AG04450 (cell line): ENCODE results near the gene ARL2BP. TPM values are rescaled to one million over a fixed set of nuclear protein-coding genes. Genes with fewer than 3 reads are reported as not detected.

ENCODE experiments used
- CTCF ChIA-PET: fragments of 300-600, 350-600 bp; formaldehyde crosslinking; extraction: SDS; loops from one replicate; lab custom pipeline; 2022; ENCODE audit warnings: antibody characterized with exemption, inconsistent platforms; lab: Charles Lee
- POLR2A ChIA-PET: fragments of 350-600 bp; formaldehyde crosslinking; extraction: SDS; loops from one replicate; lab custom pipeline; 2021; ENCODE audit warnings: antibody characterized with exemption, inconsistent platforms; lab: Yijun Ruan, JAX
- DNase-seq: peaks from one replicate; pipeline ENCODE4 v3.0.0-alpha.2; 2011; ENCODE audit warnings: low read depth, low spot score
- H3K27ac ChIP-seq: one replicate; pipeline ENCODE4 v1.5.1; 2012; ENCODE audit warnings: low read depth, low read length, control low read depth
- H3K27me3 ChIP-seq: one replicate; pipeline ENCODE4 v1.6.0; 2012; ENCODE audit warnings: low read length; ENCODE audit not compliant: control insufficient read depth, insufficient read depth
- H3K4me3 ChIP-seq: 2 replicates; pipeline ENCODE4 v1.5.1; 2011; ENCODE audit warnings: mild to moderate bottlenecking, low read depth, low read length, control low read depth
- H3K9me3 ChIP-seq: 2 replicates; pipeline ENCODE4 v1.5.1; 2012; ENCODE audit warnings: low read length; ENCODE audit not compliant: control insufficient read depth, insufficient read depth
- polyA plus RNA-seq: library from polyadenylated mRNA; depleted of rRNA; stranded (reverse); fragments of >200 nt; gene quantifications from 2 replicates; pipeline ENCODE4 v1.2.3, GENCODE V29; 2011
- TF ChIP-seq, protein P1 (sequence below): IDR thresholded peaks from 2 replicates; pipeline ENCODE4 v1.5.1; 2011; ENCODE audit warnings: low read depth, low read length, control low read depth, inconsistent platforms

The ARL2BP gene
- polyA plus RNA-seq, 1 experiment: 107 TPM

DNA sequence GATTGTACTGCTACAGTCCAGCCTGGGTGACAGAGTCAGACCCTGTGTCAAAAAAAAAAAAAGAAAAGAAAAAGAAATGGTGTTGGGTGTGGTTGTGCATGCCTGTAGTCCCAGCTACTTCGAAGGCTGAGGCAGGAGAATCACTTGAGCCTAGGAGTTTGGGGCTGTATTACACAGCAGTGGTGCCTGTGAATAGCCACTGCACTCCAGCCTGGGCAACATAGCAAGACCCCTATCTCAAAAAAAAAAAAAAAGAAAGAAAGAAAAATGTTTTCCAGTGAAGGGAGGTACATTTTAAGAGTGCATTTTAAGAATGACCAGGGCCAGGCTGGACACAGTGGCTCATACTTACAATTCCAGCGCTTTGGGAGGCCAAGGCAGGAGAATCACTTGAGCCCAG is 6.3 kb downstream of the ARL2BP start:
- Histone ChIP-seq H3K27me3 (no peaks in the 10 kb centered on the region), H3K9me3 (no peaks in the 10 kb centered on the region), H3K4me3 (no peak overlapping the region), H3K27ac (no peak overlapping the region)
- ChIA-PET CTCF (interaction anchor here (0.6 kb wide), 1 partner anchor 158 kb away, joined by 3 read pairs; no protein-coding TSS in a partner anchor), POLR2A (no interaction called here)
- no peak for DNase-seq
- TF ChIP-seq, protein P1, sequence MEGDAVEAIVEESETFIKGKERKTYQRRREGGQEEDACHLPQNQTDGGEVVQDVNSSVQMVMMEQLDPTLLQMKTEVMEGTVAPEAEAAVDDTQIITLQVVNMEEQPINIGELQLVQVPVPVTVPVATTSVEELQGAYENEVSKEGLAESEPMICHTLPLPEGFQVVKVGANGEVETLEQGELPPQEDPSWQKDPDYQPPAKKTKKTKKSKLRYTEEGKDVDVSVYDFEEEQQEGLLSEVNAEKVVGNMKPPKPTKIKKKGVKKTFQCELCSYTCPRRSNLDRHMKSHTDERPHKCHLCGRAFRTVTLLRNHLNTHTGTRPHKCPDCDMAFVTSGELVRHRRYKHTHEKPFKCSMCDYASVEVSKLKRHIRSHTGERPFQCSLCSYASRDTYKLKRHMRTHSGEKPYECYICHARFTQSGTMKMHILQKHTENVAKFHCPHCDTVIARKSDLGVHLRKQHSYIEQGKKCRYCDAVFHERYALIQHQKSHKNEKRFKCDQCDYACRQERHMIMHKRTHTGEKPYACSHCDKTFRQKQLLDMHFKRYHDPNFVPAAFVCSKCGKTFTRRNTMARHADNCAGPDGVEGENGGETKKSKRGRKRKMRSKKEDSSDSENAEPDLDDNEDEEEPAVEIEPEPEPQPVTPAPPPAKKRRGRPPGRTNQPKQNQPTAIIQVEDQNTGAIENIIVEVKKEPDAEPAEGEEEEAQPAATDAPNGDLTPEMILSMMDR: no peak

DNA sequence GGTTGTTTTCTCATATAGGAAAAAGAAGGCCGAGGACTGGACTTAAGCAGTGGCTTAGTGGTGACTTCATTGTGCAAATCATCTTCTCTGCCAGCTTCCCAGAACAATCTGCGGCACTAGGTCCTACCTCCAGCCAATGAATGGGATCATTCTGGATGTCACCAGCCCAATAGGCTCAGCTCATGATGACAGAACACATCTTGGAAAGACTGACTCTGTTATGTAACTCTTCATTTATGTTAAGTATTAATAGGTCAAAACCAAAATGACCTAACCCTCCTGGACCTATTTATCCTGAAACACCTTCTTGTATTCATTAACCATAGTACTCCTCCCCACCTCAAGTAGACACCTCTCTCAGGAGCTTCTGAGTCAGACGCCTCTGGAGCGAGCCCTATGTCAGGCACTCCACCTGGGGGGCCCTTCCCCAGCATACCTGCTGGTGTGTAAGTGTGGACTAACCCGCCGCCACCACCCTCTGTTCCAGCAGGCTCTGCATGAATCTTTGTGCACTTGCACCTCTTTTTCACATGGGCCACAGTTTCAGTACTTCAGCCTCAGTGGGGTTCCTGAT is 7.2 kb downstream of the ARL2BP start:
- Histone ChIP-seq H3K27ac (peak overlapping the region; percentile 2), H3K27me3 (no peaks in the 10 kb centered on the region), H3K9me3 (no peaks in the 10 kb centered on the region; the same call in 1 of the 2 replicates), H3K4me3 (no peak overlapping the region)
- ChIA-PET POLR2A (no interaction called here), CTCF (no interaction called here)
- DNase-seq: no peak
- TF ChIP-seq, protein P1: no peak

DNA sequence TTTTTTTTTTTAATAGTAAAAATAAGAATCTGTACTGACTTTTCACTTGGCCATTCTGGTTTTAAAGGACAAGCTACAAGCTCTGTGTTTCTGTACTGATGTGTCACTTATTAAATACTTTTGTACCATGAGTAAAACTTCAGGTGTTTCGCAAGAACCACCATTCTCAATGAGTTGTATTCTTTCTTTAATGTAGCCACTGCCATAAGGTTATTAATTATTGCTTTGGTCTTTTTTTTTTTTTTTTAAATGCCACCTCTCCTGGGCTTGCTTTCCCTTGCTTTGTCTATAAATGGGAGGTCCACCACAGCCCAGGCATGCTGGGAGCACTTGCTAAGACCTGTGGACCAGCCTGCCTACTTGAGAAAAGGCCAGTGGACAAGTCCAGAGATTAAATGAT is 8.4 kb downstream of the ARL2BP start:
- H3K9me3 ChIP-seq: no peaks in the 10 kb centered on the region; the same call in 1 of the 2 replicates
- POLR2A ChIA-PET: interaction anchor here (0.7 kb wide), 1 partner anchor 10 kb away, joined by 5 read pairs; no protein-coding TSS in a partner anchor
- DNase-seq: no peak

DNA sequence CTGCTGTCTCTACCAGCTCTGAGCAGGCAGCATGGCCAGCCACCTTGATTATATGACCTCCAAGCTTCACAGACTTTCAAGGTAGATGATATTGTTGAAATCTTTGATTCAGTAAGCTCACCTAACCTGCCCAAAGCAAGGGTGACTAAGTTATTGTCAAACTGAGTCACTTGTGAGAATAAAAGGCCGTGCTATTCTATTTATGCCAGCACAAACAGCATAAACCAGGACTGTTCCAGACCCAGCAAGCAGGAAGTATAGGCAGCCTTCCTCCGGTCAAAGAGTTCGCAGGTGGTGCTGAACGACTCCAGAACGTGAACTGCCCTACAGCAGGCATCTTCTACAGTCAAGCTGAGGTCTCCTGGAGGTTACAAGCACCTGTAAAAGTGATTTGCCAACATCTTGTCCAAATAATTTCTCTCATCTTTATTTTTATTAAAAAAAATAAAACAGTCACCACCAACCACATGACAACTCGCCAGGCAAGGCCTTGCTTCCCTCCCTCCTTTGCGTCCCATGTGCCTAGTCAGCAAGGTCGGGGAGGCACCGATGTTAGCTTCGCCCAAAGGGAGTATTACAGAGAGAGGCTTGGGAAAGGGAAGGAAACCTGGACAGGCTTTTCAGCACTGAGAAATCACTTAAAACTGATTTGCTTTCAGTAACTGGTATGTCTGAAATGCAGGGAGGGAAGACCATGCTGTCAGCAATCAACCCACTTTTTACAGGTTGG is 10.8 kb downstream of the ARL2BP start:
- Histone ChIP-seq H3K9me3 (no peaks in the 10 kb centered on the region; the same call in 1 of the 2 replicates), H3K4me3 (no peak overlapping the region), H3K27me3 (no peaks in the 10 kb centered on the region), H3K27ac (no peak overlapping the region)
- ChIA-PET POLR2A (no interaction called here), CTCF (interaction anchor here (0.6 to 1.0 kb wide), 2 partner anchors 161 to 164 kb away, joined by 3 read pairs; no protein-coding TSS in a partner anchor)
- TF ChIP-seq, protein P1: no peak
- no peak for DNase-seq

More for the DNA sequence above, 8.4 kb downstream of the ARL2BP start:
- H3K4me3 ChIP-seq: no peak overlapping the region
- H3K27ac ChIP-seq: no peak overlapping the region
- TF ChIP-seq, protein P1: no peak
- CTCF ChIA-PET: interaction anchor here (0.7 kb wide), 1 partner anchor 222 kb away, joined by 6 read pairs; no protein-coding TSS in a partner anchor
- H3K27me3 ChIP-seq: no peaks in the 10 kb centered on the region
